OCI-LY1 (cell line): Measurements from ENCODE around the gene TRIM9.
"Not testable (repeated sequence)": the region's sequence is repeated elsewhere in the genome, so short reads cannot be mapped to it uniquely, and the experiment has no call there.

Experiments
- CTCF ChIP-seq: fragments of 200-600 bp; sonication (generic), shearing (Covaris generic); IDR thresholded peaks from 2 replicates; pipeline ENCODE4 v1.5.1; 2017; ENCODE audit warnings: mild to moderate bottlenecking, antibody characterized with exemption, low read length, moderate library complexity, mixed read lengths
- EZH2 ChIP-seq: fragments of 200-600 bp; sonication (generic), shearing (Covaris generic); IDR thresholded peaks from 2 replicates; pipeline ENCODE4 v1.8.0; 2017; ENCODE audit warnings: borderline replicate concordance, mixed run types, mild to moderate bottlenecking, antibody characterized with exemption, low read length, moderate library complexity, mixed read lengths

DNA sequence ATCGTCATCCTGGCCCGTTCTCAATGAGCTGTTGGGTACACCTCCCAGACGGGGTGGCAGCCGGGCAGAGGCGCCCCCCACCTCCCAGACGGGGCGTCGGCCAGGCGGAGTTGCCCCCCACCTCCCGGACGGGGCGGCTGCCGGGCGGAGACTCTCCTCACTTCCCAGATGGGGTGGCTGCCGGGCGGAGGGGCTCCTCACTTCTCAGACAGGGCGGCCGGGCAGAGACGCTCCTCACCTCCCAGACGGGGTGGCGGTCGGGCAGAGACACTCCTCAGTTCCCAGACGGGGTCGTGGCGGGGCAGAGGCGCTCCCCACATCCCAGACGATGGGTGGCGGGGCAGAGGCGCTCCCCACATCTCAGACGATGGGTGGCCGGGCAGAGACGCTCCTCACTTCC is 138.5 kb downstream of the TRIM9 start:
- TF ChIP-seq CTCF, EZH2: not testable (repeated sequence)
